ENCODE data around the gene SYNPR. TPM values are rescaled to one million over a fixed set of nuclear protein-coding genes. Genes with fewer than 3 reads are reported as not detected.

Gene SYNPR
- total RNA-seq, 1 donor from 2014 or later = not detected

DNA sequence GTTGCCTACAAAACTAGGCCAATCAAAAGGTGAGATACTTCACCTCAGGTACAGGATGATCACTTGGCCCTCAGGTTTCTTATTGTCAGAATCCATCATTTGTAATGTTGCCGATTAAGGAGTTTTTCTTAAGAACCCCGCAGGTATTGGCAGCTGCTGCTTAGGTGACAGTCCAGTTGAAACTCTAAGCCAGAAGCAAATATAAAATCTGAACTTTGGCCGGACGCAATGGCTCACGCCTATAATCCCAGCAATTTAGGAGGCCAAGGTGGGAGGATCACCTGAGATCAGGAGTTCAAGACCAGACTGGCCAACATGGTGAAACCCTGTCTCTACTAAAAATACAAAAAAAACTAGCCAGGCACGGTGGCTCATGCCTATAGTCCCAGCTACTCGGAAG, 331.3 kb downstream of the SYNPR start:
- Histone ChIP-seq H3K4me1 (ENCODE audit: control insufficient read depth in 3 of 3, insufficient read depth in 3 of 3, low read length in 3 of 3) (no peaks in the 10 kb centered on the region), H3K27me3 (ENCODE audit: control insufficient read depth in 3 of 3, insufficient read depth in 3 of 3, low read length in 3 of 3) (no peaks in the 10 kb centered on the region), H3K9ac (ENCODE audit: low read depth in 1 of 3, low read length in 3 of 3) (no peak overlapping the region), H3K9me3 (ENCODE audit: control insufficient read depth in 3 of 3, low read length in 3 of 3) (no peaks in the 10 kb centered on the region), H3K36me3 (ENCODE audit: control insufficient read depth in 3 of 3, insufficient read depth in 3 of 3, low read length in 3 of 3) (no peaks in the 10 kb centered on the region), H3K27ac (ENCODE audit: low read depth, low read length) (no peak overlapping the region), H3K4me3 (ENCODE audit: low read length in 3 of 3) (no peak overlapping the region)

DNA sequence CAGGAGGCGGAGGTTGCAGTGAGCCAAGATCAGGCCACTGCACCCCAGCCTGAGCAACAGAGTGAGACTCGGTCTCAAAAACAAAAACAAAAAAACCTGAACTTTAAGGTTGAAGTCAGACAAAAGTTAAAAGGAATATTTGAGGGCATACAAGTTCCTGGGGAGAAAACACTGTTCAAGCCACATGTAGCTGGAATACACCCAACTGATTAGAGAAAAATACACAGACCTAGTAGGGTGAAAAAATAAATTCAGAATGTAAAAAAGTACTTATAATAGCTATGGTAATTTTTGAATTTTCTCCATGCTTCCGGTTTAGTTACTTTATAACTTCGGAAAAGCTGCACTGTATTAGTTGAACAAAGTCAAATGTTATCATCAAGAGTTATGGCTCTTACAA, 331.7 kb downstream of the SYNPR start:
- H3K36me3 ChIP-seq (ENCODE audit: control insufficient read depth in 3 of 3, insufficient read depth in 3 of 3, low read length in 3 of 3) = no peaks in the 10 kb centered on the region
- no peaks in the 10 kb centered on the region for H3K9me3 ChIP-seq (ENCODE audit: control insufficient read depth in 3 of 3, low read length in 3 of 3)
- no peaks in the 10 kb centered on the region for H3K4me1 ChIP-seq (ENCODE audit: control insufficient read depth in 3 of 3, insufficient read depth in 3 of 3, low read length in 3 of 3)
- H3K4me3 ChIP-seq (ENCODE audit: low read length in 3 of 3) = no peak overlapping the region
- H3K27me3 ChIP-seq (ENCODE audit: control insufficient read depth in 3 of 3, insufficient read depth in 3 of 3, low read length in 3 of 3) = no peaks in the 10 kb centered on the region
- H3K27ac ChIP-seq (ENCODE audit: low read depth, low read length) = no peak overlapping the region
- no peak overlapping the region for H3K9ac ChIP-seq (ENCODE audit: low read depth in 1 of 3, low read length in 3 of 3)

DNA sequence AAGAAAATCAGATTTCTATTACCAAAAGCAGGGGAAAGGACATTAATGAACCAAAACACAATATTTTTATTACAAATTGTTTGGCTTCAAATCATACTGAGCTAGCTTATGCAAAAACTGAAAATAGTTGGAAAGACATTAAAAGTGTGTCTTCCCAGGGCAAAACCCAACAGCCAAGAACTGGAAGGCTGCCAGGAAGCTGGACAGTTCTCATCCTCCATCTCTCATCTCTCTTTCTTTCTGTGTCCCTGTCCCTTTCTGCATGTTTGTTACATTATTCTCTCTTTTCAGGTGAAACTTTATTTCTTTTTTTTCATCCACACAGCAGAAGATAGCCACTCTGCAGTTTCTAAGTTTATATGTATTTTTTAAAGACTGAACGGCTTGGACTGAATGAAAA, 333.3 kb downstream of the SYNPR start:
- Histone ChIP-seq H3K36me3 (ENCODE audit: control insufficient read depth in 3 of 3, insufficient read depth in 3 of 3, low read length in 3 of 3) (no peaks in the 10 kb centered on the region), H3K27me3 (ENCODE audit: control insufficient read depth in 3 of 3, insufficient read depth in 3 of 3, low read length in 3 of 3) (no peaks in the 10 kb centered on the region), H3K4me1 (ENCODE audit: control insufficient read depth in 3 of 3, insufficient read depth in 3 of 3, low read length in 3 of 3) (no peaks in the 10 kb centered on the region), H3K9ac (ENCODE audit: low read depth in 1 of 3, low read length in 3 of 3) (no peak overlapping the region), H3K4me3 (ENCODE audit: low read length in 3 of 3) (no peak overlapping the region), H3K27ac (ENCODE audit: low read depth, low read length) (no peak overlapping the region), H3K9me3 (ENCODE audit: control insufficient read depth in 3 of 3, low read length in 3 of 3) (no peaks in the 10 kb centered on the region)

DNA sequence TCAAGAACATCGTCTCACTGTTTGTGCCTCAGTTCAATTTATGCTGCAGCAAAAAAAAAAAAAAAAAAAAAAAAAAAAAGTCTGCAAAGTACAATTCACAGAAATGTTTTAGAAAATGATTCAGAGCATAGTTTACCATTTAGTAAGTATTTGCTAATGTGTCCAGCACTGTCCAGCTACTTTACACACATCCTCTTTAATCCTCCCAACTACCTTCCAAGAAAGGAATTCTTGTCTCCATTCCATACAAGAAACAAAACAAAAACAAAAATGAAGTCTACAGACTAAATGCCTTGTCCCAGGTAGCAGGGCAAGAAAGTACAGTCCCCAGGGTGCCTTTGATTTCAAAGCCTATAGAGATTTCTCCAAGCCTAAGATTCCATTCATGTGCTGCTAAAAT, 335.5 kb downstream of the SYNPR start:
- no peaks in the 10 kb centered on the region for H3K27me3 ChIP-seq (ENCODE audit: control insufficient read depth in 3 of 3, insufficient read depth in 3 of 3, low read length in 3 of 3)
- H3K9me3 ChIP-seq (ENCODE audit: control insufficient read depth in 3 of 3, low read length in 3 of 3) = no peaks in the 10 kb centered on the region
- no peak overlapping the region for H3K4me3 ChIP-seq (ENCODE audit: low read length in 3 of 3)
- no peaks in the 10 kb centered on the region for H3K4me1 ChIP-seq (ENCODE audit: control insufficient read depth in 3 of 3, insufficient read depth in 3 of 3, low read length in 3 of 3)
- H3K9ac ChIP-seq (ENCODE audit: low read depth in 1 of 3, low read length in 3 of 3) = no peak overlapping the region
- no peaks in the 10 kb centered on the region for H3K36me3 ChIP-seq (ENCODE audit: control insufficient read depth in 3 of 3, insufficient read depth in 3 of 3, low read length in 3 of 3)
- H3K27ac ChIP-seq (ENCODE audit: low read depth, low read length) = no peak overlapping the region

DNA sequence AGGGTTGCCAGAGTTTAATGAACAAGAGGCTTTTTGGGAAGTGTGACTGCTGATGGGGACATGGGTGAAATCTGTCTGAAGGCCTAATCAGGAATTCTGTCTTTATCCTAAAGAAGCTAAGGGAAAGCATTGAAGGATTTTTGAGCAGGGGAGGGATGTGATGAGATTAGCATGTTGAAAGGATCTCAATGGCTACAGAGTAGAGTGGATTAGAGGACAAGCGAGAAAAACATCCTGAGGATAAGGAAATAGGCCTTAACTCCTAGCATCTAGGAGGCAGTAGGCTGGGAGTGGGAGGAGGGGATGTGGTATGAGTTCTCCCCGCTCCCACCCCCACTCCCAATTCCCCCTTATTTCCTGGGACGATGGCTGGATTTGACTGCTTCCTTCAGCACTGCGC, 339.3 kb downstream of the SYNPR start:
- no peak overlapping the region for H3K4me3 ChIP-seq (ENCODE audit: low read length in 3 of 3)
- no peaks in the 10 kb centered on the region for H3K4me1 ChIP-seq (ENCODE audit: control insufficient read depth in 3 of 3, insufficient read depth in 3 of 3, low read length in 3 of 3)
- no peak overlapping the region for H3K9ac ChIP-seq (ENCODE audit: low read depth in 1 of 3, low read length in 3 of 3)
- H3K27ac ChIP-seq (ENCODE audit: low read depth, low read length) = no peak overlapping the region
- H3K36me3 ChIP-seq (ENCODE audit: control insufficient read depth in 3 of 3, insufficient read depth in 3 of 3, low read length in 3 of 3) = no peaks in the 10 kb centered on the region
- H3K27me3 ChIP-seq (ENCODE audit: control insufficient read depth in 3 of 3, insufficient read depth in 3 of 3, low read length in 3 of 3) = peaks cover 0 to 2% (median 0%) of the 10 kb centered on the region in 3 donors
- no peaks in the 10 kb centered on the region for H3K9me3 ChIP-seq (ENCODE audit: control insufficient read depth in 3 of 3, low read length in 3 of 3)

DNA sequence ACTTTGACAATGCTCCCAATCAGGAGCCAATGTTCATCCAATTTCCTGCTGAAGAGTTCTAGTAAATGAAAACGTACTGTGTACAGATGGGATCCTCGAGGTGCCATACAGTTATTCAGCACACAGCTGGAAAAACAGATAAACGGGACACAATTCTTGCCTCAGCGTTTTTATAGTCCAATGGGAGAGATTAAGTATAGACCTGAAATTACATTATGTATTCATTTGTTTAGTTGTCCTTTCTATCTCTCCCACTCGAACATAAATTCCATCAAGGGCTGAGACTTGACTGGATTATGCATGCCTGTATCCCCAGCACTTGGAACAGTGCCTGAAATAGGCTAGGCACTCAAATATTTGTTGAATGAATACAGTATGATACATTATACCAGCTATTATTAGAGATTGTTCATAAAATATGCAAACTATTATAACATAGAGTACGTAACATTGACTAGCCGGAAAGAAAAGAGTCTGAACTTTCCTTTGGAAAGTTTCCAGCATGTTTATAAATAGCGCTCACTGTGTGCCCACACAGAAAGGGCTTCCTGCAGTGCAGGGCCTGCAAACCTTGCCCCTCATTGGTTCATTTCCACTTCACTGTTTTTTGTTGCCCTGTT, 346.9 kb downstream of the SYNPR start:
- no peaks in the 10 kb centered on the region for H3K27me3 ChIP-seq (ENCODE audit: control insufficient read depth in 3 of 3, insufficient read depth in 3 of 3, low read length in 3 of 3)

DNA sequence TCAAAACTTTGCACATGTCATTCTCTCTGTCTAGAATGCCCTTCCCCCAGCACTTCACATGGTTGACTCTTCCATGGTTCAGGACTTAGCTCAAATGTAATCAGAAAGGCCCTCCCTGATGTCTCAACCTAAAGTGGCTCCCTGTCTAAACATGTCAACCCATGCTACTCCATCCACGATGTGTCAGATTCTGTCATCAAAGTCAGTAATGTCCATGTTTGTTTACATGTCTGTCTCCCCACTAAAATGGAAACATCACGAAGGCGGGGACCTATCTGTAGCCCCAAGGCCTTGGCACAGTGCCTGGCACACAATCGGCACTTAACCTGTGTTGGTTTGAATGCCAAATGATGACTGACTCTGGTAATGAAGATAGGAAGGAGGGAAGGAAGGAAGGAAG, 353.6 kb downstream of the SYNPR start:
- H3K9me3 ChIP-seq (ENCODE audit: control insufficient read depth in 3 of 3, low read length in 3 of 3) = no peaks in the 10 kb centered on the region
- H3K4me3 ChIP-seq (ENCODE audit: low read length in 3 of 3) = no peak overlapping the region
- no peaks in the 10 kb centered on the region for H3K27me3 ChIP-seq (ENCODE audit: control insufficient read depth in 3 of 3, insufficient read depth in 3 of 3, low read length in 3 of 3)
- H3K9ac ChIP-seq (ENCODE audit: low read depth in 1 of 3, low read length in 3 of 3) = no peak overlapping the region
- no peaks in the 10 kb centered on the region for H3K4me1 ChIP-seq (ENCODE audit: control insufficient read depth in 3 of 3, insufficient read depth in 3 of 3, low read length in 3 of 3)
- no peak overlapping the region for H3K27ac ChIP-seq (ENCODE audit: low read depth, low read length)
- H3K36me3 ChIP-seq (ENCODE audit: control insufficient read depth in 3 of 3, insufficient read depth in 3 of 3, low read length in 3 of 3) = no peaks in the 10 kb centered on the region

More for the DNA sequence above, 346.9 kb downstream of the SYNPR start:
- Histone ChIP-seq H3K36me3 (ENCODE audit: control insufficient read depth in 3 of 3, insufficient read depth in 3 of 3, low read length in 3 of 3) (no peaks in the 10 kb centered on the region), H3K9me3 (ENCODE audit: control insufficient read depth in 3 of 3, low read length in 3 of 3) (no peaks in the 10 kb centered on the region), H3K9ac (ENCODE audit: low read depth in 1 of 3, low read length in 3 of 3) (no peak overlapping the region), H3K27ac (ENCODE audit: low read depth, low read length) (no peak overlapping the region), H3K4me1 (ENCODE audit: control insufficient read depth in 3 of 3, insufficient read depth in 3 of 3, low read length in 3 of 3) (peaks cover 0 to 3% (median 0%) of the 10 kb centered on the region in 3 donors), H3K4me3 (ENCODE audit: low read length in 3 of 3) (no peak overlapping the region)

DNA sequence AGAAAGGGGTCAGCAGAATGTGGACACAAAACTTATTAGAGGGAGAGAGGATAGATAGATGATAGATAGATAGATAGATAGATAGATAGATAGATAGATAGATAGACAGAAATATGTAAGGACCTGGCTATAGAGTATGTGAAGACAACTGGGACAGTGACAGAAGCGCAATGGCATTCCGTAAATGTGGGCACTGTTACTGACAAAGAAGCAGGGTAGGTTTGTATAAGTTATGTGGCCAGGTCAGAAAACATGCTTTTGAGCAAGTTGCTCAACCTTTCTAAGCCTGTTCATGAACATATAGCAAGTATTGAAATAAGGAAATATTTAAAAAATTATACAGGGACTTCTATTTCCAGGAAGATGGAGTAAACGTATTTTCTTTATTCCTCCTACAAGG, 357.1 kb downstream of the SYNPR start:
- no peaks in the 10 kb centered on the region for H3K36me3 ChIP-seq (ENCODE audit: control insufficient read depth in 3 of 3, insufficient read depth in 3 of 3, low read length in 3 of 3)
- H3K4me1 ChIP-seq (ENCODE audit: control insufficient read depth in 3 of 3, insufficient read depth in 3 of 3, low read length in 3 of 3) = no peaks in the 10 kb centered on the region
- H3K9me3 ChIP-seq (ENCODE audit: control insufficient read depth in 3 of 3, low read length in 3 of 3) = no peaks in the 10 kb centered on the region
- no peak overlapping the region for H3K4me3 ChIP-seq (ENCODE audit: low read length in 3 of 3)
- no peaks in the 10 kb centered on the region for H3K27me3 ChIP-seq (ENCODE audit: control insufficient read depth in 3 of 3, insufficient read depth in 3 of 3, low read length in 3 of 3)
- no peak overlapping the region for H3K27ac ChIP-seq (ENCODE audit: low read depth, low read length)
- H3K9ac ChIP-seq (ENCODE audit: low read depth in 1 of 3, low read length in 3 of 3) = no peak overlapping the region

DNA sequence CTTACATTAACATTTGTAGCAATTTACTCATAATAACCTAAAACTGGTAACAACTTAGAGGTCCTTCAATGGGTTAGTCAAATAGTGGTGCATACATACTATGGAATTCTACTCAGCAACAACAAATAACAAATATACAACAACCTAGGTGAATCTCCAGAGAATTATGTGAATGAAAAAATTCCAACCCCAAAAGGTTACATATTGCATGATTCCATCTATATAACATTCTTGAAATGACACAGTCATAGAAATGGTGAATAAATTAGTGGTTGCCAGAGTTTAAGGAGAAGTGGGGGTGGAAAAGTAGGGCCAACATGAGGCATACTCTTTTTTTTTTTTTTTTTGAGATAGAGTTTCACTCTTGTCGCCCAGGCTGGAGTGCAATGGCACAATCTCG, 361.7 kb downstream of the SYNPR start:
- H3K9me3 ChIP-seq (ENCODE audit: control insufficient read depth in 3 of 3, low read length in 3 of 3) = no peaks in the 10 kb centered on the region
- no peak overlapping the region for H3K27ac ChIP-seq (ENCODE audit: low read depth, low read length)
- no peaks in the 10 kb centered on the region for H3K27me3 ChIP-seq (ENCODE audit: control insufficient read depth in 3 of 3, insufficient read depth in 3 of 3, low read length in 3 of 3)
- no peaks in the 10 kb centered on the region for H3K4me1 ChIP-seq (ENCODE audit: control insufficient read depth in 3 of 3, insufficient read depth in 3 of 3, low read length in 3 of 3)
- H3K9ac ChIP-seq (ENCODE audit: low read depth in 1 of 3, low read length in 3 of 3) = no peak overlapping the region
- no peaks in the 10 kb centered on the region for H3K36me3 ChIP-seq (ENCODE audit: control insufficient read depth in 3 of 3, insufficient read depth in 3 of 3, low read length in 3 of 3)
- no peak overlapping the region for H3K4me3 ChIP-seq (ENCODE audit: low read length in 3 of 3)

DNA sequence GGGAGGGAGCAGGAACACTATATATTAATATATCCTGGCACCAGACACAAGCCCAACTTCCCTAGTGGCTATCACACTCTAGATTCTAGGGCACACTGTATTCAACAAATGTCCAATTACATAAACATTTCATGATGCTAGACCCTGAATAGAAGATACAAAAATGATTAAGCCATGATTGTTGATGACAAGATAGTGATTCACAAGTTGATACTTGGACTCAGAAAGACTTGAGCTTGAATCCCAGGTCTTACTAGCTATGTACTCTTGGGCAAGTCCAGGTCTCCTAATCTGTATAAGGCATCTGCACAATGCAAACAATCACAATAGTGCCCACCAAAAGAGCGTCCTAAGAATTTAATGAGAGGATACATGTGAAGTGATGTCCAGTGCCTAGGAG, 364.4 kb downstream of the SYNPR start:
- no peaks in the 10 kb centered on the region for H3K9me3 ChIP-seq (ENCODE audit: control insufficient read depth in 3 of 3, low read length in 3 of 3)
- H3K36me3 ChIP-seq (ENCODE audit: control insufficient read depth in 3 of 3, insufficient read depth in 3 of 3, low read length in 3 of 3) = no peaks in the 10 kb centered on the region
- no peaks in the 10 kb centered on the region for H3K27me3 ChIP-seq (ENCODE audit: control insufficient read depth in 3 of 3, insufficient read depth in 3 of 3, low read length in 3 of 3)
- H3K9ac ChIP-seq (ENCODE audit: low read depth in 1 of 3, low read length in 3 of 3) = no peak overlapping the region
- no peaks in the 10 kb centered on the region for H3K4me1 ChIP-seq (ENCODE audit: control insufficient read depth in 3 of 3, insufficient read depth in 3 of 3, low read length in 3 of 3)
- H3K27ac ChIP-seq (ENCODE audit: low read depth, low read length) = no peak overlapping the region
- no peak overlapping the region for H3K4me3 ChIP-seq (ENCODE audit: low read length in 3 of 3)
